ENCODE measurements around the gene CIDEC.

DNA sequence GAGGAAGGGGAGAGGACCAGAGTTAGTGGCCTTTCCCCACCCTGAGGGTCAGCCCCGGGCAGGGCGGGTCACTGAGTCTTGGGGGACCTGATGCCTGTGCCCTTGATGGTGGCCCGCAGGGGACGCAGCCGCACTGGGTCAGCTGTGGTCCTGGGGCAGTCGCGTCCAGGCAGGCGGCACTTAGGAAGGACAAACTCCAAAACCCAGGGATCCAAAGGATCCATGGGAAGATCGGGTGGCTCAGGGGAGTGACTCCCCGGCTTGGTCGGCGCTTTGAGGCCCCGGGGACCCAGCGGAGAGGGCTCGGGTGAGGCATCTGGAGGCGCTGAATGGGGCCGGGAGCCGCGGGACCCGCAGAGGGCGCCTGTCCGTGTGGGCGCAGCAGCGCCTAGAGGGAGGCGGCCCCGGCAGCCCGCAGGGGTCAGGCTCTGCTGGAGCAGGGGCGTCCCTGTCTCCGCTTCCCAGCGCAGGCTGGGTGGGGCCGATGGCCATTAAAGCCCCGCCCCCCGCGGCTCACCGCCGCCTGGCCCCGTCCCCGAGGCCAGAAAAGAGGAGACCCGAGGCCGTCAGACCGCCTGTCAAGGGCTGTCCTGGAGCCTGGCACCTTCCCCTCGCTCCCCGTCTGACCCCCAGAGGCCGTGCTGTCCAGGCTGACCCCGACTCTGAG lies 17.5 kb downstream of the CIDEC start:
- TF ChIP-seq RAD21 (IDR thresholded peaks at IDR 0.05) (peak; percentile 54 to 76), FOXA1 (IDR thresholded peaks at IDR 0.05) (no peak), RXRA (IDR thresholded peaks at IDR 0.05) (no peak), TAF1 (conservative IDR thresholded peaks at IDR 0.05) (no peak), JUND (IDR thresholded peaks at IDR 0.05) (no peak), GABPA (IDR thresholded peaks at IDR 0.05 in 1 of 2, conservative IDR thresholded peaks at IDR 0.05 in 1 of 2) (no peak), REST (IDR thresholded peaks at IDR 0.05) (no peak)
- TF ChIP-seq, protein P1, sequence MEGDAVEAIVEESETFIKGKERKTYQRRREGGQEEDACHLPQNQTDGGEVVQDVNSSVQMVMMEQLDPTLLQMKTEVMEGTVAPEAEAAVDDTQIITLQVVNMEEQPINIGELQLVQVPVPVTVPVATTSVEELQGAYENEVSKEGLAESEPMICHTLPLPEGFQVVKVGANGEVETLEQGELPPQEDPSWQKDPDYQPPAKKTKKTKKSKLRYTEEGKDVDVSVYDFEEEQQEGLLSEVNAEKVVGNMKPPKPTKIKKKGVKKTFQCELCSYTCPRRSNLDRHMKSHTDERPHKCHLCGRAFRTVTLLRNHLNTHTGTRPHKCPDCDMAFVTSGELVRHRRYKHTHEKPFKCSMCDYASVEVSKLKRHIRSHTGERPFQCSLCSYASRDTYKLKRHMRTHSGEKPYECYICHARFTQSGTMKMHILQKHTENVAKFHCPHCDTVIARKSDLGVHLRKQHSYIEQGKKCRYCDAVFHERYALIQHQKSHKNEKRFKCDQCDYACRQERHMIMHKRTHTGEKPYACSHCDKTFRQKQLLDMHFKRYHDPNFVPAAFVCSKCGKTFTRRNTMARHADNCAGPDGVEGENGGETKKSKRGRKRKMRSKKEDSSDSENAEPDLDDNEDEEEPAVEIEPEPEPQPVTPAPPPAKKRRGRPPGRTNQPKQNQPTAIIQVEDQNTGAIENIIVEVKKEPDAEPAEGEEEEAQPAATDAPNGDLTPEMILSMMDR (IDR thresholded peaks at IDR 0.05; ENCODE audit: low read depth, low read length, missing input control), result peak; percentile 30
- TF ChIP-seq, protein P2, sequence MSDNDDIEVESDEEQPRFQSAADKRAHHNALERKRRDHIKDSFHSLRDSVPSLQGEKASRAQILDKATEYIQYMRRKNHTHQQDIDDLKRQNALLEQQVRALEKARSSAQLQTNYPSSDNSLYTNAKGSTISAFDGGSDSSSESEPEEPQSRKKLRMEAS (IDR thresholded peaks at IDR 0.05), result no peak

Measured in liver (tissue), 3 donors.